HG03460 (cell line): Measurements from ENCODE around the gene HTR4.

Source experiments
- ATAC-seq: cut with Tn5 transposase; IDR thresholded peaks from one replicate; pipeline ENCODE4 v1.9.1; 2021; ENCODE audit not compliant: unreplicated experiment

Gene HTR4

DNA sequence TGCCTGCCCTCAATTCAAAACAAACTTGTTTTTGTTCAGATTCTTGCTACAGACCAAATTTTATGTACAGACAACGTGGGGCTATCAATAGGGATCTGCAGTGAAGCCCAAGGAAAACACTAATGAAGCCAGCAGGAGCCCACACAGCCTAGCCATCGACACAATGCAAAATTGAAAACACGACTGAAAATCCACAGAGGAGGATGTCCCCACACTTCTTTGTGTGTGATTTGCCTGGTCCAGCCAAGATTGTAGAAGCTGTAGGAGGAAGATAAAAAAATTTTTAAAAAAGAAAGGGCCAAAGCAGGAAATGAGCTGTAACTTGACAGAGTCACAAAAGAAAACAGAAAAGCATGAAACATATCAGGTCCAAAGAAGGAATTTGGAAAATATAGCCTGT is 34.8 kb downstream of the HTR4 start:
- ATAC-seq, result no peak

DNA sequence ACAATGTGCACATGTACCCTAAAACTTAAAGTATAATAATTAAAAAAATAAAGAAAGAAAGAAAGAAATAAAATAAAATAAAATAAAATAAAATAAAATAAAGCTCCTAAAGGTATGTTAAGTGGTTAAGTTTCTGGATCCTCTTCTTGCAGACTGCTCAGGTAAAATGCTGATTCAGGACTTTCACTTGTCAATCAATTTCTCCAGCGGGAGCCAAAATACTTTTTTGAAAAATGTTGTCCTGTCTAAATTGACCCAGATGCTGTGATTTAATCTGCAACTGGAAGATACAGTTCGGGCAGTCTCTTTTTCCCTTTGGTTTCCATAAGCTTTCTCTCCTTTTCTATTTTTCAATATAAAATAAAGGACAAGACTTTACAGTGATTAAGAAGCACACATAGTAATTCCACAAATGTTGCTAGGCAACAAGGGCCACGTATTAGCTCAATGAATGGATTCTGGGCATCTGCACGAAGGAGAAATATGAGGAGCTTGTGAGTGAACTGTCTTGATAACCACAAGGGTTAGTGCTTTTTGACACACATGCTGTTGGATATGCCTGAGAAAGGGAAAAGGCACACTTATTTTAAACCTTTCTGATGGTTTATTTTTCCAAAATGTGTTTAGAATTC is 38.6 kb downstream of the HTR4 start:
- no peak for ATAC-seq

DNA sequence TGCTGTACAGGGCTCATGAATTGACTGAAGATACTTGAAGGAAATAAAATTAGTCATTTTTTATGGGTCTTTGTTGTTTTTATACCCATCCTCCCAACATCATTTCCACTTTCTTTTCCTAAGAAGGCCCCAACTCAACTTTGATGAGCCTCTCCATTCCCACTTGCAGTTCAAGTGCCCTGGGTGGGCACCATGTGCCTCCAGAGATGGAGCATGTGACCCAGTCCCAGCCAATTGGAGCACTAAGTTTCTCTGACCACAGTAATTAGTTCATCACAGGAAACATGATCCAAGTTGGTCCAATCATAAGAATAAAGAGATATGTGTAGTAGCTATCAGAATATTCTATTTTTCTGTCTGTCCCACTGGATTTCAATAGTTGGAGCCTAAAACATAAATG is 46.9 kb downstream of the HTR4 start:
- ATAC-seq, result no peak

DNA sequence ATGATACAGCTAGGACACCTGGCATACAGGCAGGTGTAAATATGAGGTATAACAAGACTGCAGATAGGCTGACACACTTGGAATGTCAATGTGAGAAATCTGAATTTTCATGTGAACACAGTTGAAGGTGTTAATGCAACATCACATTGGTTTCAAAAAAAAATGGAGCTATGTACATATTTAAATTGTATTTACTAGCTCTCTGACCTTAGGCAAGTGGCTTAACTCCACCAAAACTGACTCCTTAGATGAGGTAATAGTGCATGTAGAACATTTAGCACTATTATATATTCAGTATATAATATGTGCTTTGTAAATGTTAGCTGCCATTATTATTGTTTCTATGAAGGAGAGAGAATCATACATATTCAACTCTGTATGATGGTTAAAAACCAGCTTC is 48.0 kb downstream of the HTR4 start:
- no peak for ATAC-seq

DNA sequence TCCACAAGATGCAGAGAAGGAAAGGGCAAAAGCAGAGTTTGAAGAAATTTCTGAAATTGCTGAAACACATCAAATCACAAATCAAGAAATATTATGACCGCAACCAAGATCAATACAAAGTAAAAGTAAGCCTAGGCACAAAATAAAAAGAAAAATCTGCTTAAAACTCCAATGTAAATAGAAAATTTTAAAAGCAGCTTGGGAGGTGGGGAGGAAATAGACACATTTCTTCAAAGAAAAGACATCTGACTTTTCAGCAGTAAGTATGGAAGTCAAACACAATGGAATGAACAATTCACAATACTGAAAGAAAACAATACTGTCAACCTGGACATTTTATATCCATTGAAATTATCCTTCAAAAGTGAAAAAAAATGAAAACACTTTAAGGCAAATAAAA is 55.1 kb downstream of the HTR4 start:
- ATAC-seq, result no peak

DNA sequence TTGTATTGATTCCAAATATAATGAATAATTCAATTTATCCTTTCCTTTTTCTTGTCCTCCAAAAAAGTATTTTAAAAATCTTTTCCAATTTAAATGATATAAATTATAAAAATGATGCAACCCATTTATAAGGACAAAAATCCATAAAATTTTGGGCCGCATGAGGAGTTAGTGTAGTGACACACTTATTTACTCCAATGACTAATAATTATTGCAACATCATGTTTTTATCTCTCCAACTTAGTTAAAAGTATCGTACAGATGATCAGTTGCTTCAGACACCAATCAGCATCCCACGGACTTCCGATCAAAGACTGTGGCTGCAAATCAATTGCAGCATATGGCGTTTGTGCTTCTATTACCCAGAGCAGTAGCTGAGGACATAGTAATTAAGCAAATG is 58.6 kb downstream of the HTR4 start:
- ATAC-seq, result no peak

DNA sequence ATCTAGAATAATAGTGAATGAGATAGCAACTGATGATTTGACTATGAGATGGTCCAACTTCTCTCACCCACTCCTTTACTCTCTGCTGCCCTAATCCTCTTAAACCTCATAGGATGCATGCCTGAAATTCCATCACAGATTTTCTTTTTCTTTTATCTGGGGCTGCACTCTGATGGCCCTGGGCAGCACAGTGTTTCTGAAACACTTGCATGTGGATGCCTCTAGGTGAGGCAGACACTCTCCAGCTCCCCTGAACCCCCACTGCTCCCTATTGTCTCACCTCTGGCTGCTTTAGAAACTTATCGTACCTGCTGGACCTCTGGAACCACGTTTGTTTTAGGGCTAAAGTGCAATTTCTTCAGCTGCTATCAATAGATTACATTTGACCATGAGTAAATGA is 67.5 kb downstream of the HTR4 start:
- no peak for ATAC-seq

DNA sequence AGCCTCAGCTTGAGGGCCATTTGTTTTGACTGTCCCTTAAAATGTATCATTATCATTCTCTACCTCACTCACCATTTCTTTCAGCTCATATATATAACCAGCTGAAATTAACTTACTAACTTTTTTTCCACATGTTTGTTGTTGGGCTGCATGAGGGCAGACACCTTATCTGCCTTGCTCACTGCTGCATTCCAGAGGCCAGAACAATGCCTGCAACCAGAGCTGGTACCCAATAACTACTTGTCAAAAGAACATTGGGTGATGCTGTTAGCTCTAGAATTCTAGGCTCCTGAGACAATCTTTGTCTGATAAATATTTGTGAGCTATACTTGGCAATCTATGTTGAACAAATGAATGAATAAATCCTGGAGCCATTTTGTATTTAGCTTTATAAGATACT is 68.3 kb downstream of the HTR4 start:
- no peak for ATAC-seq

DNA sequence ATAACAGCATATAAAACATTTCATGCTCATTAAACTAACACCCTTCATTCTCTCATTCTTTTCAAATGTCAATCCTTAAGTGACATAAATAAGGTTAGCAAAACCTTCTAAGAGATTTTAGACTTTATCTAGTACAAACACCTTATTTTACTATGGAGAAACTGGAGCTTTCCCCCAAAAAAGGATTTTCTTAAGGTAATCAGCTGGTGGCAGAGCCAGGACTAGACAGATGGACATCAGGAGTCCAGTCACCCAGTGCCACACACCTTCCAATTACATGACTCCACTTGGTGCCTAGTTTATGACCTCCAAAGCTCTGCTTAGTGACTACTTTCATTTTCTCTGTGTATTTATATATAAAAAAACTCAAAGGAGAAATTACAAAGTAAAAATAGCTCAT is 70.2 kb downstream of the HTR4 start:
- ATAC-seq, result no peak

DNA sequence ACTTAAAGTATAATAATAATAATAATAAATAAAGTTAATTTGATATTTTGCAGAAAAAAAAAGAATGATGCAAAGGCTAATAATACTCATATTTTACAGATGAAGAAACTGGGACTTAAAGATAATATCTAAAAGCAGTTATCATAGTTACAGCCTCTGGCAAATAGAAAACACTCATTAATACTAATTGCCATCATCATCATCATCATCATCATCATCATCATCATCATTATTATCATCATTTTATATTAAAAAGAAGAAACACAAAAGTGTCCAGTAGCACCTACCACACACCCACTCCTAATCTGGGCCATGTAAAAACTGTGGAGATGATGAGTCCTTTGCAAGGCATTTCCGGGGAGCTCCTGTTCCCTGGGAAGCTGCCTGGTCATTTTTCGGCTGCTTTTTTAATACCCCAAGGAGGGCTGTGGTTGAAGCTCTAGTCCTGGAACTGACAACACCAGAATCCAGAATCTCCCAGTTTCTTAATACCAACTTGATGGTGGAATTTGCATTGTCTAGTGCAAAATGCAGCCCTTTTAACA is 70.8 kb downstream of the HTR4 start:
- ATAC-seq, result no peak

DNA sequence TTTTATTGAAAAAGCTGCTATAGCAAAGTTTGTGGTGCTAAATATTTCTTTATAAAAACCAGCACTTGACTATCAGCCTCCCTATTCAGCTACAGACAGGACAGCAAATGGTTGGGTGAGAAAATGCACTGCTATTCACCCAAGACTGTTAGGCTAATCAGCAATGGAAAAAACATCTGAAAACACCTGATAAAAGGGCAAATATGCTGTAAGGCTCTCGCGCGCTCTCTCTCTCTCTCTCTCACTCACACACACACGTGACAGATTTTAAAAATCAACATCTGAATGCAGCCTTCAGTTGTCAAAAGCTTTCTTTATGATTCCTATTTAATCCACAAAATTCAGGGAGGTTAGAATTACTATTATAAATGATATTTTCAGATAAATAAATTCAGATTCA is 80.2 kb downstream of the HTR4 start:
- no peak for ATAC-seq

DNA sequence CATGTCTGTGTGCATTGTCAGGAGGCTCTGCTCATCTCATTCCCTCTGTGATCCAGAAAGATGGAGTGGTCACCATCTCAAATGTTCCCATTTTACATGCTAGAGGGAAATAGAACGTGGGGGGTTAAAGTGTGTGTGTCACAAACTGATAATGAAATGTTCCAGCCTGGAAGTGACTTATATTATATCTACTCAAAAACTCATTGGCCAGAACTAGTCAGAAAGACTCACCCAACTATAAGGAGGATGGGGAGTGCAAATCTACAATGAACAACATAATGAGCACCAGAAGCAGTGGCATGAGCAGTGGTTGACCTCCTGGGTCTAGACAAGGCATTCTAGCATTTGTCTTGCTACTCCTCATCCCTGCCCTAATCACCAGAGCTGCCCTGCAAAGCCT is 81.0 kb downstream of the HTR4 start:
- ATAC-seq, result no peak

DNA sequence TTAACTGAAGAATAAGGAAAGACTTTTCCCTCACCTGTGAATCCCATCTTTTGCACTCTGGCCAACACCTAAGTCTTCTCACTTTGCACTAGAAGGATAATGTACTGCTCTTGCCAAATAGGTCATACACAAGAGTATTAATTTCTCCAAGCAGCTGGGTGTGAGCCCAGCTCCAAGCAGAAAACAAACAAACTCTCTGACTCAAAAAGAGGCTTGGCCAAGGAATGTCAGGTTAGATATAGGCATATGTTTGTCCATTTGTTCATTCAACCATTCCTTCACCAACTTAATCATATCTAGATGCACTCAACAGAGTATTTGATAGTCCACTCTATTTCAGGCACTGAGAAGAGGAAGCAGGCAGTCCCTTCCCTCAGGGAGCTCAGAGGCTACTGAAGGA is 84.4 kb downstream of the HTR4 start:
- ATAC-seq, result no peak

DNA sequence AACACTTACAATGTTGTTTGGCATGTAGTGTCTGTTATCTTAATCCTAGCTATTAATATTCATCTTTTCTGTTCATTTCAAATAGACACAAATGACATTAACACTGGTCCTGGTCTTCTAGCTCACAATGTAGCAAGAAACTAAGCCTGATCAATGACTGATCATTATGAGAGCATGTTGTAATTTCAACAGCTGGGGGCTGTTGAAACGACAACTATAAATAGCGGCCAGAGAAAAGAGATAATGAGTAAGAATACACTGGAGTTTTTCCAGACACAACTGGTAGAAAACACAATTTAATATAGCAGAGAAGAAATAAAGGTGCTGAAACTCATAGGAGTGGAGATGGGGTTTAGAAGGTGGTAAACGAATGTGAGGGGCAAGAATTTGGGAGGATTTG is 89.2 kb downstream of the HTR4 start:
- ATAC-seq, result no peak

DNA sequence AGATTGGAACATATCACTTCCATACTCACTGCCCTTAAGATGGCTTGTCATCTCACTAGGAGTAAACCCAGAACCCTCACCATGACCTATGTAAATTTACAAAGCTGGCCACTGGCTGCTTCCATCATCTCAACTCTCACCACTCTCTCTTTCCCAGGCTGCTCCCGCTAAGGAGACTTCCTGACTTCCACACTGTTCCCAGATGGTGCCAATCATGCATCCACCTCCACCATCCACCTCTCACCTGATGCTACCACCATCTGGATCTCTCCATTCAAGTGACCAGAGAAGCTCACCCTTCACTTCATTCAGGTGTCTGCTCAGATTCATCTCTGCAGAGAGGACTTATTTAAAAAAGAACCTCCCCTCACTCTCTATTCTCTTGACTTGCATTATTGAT is 91.3 kb downstream of the HTR4 start:
- ATAC-seq, result no peak

DNA sequence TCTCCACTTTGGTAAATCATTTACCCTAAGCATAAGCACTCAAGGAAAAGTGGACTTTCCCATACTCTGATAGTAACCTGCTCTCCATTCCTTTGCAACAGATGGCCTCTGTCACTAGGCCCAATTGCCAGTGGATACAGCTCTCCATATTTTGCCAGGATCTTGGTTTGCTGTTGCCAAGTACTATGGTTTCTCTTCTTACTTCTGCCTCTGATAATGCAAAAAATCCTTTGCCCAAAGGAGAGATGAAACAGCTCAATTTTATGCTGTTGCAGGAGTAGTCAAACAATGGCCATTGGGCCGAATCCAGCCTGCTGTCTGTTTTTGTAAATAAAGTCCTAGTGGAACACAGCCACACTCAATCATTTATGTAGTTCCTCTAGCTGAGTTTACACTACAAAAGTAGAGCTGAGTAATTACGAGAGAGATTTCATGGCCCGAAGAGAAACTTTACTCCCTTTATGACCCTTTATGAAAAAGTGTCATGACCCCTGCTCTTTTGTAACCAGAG is 92.5 kb downstream of the HTR4 start:
- no peak for ATAC-seq

DNA sequence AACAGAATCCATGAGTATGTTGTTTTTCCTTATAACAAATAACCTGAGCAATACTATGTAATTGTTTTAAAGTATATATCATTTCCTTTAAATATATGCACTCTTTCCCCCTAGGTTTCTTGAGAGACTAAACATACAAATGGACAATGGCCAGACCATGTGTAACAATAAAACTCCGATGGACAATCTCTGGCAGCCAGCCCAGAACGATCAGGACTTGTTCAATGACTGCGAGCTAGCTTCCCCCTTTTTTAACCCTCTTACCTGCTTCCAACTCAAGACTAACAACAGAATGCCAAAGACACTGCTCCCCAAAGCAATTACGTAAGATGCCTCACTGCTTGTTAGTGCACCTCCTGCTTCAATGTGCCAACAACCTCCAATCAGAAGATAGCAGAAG is 94.9 kb downstream of the HTR4 start:
- no peak for ATAC-seq

DNA sequence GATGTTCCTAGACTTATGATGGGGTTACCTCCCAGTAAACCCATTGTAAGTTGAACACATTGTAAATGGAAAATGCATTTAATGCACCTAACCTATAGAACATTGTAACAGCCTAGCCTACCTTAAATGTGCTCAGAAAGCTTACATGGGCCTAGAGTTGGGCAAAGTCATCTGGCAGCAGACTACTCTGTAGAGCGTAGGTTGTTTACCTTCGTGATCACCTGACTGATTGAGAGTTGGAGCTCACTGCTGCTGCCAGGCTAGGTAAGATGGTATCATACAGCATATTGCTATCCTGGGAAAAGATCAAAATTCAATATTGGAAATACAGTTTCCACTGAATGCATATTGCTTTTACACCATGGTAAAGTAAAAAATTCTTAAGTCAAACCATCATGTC is 95.4 kb downstream of the HTR4 start:
- no peak for ATAC-seq

DNA sequence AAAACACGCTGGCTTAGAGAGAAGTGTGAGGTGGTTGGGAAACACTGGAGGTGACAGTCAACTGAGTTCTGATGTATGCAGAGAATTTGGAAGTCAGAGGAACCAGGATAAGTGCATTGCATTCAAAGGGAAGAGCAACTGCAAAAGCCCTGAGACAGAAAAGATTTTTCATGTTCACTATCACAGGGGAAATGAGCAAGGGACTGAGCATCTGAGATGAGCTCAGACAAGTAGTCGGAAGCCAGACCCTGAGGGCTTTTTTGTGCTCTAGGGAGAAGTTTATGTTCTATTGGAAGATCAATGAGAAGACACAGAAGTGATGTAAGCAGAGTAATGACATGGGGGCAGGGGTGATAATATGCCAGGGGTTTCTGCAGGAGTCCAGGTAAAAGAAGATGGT is 97.5 kb downstream of the HTR4 start:
- ATAC-seq, result no peak

DNA sequence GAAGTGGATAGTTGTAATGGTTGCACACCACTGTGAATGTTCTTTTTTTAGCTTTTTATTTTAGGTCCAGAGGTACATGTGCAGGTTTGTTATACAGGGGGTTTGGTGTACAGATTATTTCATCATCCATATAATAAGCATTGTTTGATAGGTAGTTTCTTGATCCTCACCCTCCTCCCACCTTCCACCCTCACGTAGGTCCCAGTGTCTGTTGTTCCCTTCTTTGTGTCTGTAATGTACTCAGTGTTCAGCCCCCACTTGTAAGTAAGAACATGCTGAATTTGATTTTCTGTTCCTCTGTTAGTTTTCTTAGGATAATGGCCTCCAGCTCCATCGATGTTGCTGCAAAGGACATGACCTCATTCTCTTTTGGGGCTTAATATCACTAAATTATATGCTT is 99.7 kb downstream of the HTR4 start:
- no peak for ATAC-seq

DNA sequence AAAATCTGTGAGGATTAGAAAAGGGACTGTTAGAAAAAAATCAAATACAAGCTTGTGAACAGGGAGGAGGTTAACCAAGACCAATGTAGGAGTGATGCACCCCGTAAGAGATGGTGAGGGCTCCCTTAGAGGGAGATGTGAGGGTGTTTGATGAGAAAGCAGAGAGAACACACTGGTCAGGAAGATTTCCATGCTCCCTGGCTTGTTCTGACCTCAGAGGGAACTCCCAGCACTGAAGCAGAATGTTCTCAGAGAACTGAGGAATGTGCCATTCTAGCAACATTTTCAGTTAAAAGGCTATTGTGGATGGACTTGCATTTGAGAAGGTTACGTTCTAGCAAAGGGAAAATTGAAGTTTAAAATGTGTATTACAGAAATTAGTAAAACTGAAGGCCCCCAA is 110.6 kb downstream of the HTR4 start:
- no peak for ATAC-seq

DNA sequence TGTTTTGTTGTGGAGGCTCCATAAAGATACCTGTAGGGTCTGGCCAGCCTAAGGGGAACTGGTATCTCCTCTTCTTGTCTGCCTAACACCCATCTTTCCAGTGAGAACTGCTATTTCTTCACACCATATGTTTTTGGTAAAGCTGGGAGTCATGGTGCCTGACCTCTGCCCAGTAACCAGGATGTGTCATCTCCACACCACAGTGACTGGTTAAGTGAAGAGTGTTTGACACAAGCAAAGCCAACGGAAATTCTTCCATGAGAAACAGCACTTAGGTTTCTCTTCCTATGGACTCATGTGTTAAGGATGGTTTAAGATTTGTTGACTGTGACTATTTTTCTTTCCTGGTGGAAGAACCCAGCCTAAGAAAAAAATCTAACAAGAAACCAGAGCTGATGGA is 111.5 kb downstream of the HTR4 start:
- ATAC-seq, result no peak
